Measurements from ENCODE around the gene TTC21B. TPM values are rescaled to one million over a fixed set of nuclear protein-coding genes. Genes with fewer than 3 reads are reported as not detected.
"Not testable (repeated sequence)": the region's sequence is repeated elsewhere in the genome, so short reads cannot be mapped to it uniquely, and the experiment has no call there.

TTC21B gene
- total RNA-seq (10 to 100 TPM; 32.8 to 34.3 TPM), polyA plus RNA-seq (1 to 10 TPM; 5.4 to 7.7 (median 7.1) TPM), total RNA-seq (57.7 to 95.9 (median 69.7) reads per million in 6 experiments)

DNA sequence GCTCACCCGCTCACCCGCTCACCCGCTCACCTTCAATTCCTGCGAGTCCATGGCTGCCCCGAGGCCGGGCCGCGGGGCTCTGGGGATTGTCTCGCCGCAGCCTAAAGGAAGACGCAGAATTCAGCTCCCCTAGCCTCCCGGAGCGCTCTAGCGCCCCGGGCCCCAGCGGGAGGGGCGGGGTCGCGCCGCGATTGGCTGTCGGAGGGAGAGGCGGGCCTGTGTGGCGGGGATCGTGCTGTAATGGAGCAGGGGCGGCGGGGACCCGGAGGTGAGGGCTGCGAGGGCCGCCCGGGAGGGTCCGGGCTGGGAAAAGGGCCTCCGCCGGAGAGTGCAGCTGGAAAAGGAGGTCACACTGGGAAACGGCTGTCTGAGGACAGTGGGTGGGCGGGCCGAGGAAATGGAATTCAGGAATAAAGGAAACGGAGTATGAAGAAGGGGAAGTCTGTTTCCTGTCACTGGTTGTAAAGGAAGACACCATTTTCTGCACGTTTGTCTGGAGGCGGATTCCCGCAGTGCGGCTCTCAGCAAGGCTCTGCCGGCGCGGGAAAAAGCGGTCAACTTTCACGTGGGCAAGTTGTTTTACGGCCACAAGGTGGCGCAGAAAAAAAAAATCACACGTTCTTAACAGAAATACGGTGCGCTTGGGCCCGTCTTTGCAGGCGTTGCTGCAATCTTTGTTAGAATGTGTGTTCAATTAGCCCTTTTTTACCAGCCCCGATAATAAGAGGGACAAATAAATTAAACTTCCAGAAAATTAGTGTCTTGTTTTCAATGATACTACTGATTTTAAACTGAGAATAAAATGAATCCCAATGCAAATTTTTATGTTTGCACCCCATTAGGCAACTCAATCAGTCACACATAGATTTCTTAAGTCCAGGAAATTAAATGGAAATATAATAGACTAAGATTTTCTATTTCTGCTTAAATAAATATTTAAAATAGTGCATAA, at the start of gene TTC21B:
TSS of gene TTC21B (minus strand) at position 122 of the 952 bp plus-strand sequence. CDS start at position 51, 71 bp downstream.
- peak; percentile 93 to 94 for ATAC-seq
- DNase-seq: peak; percentile 88 to 96 (median 94)
- H3K4me3 Mint-ChIP-seq: peak within 1 kb of the TSS in 5 of 10 donors; percentile 16 to 72 (median 45)
- peaks cover 0 to 7% (median 0%) of the 10 kb centered on the region in 3 donors for H3K36me3 Mint-ChIP-seq
- peaks cover 2 to 25% (median 19%) of the 10 kb centered on the region in 4 donors for H3K4me1 Mint-ChIP-seq
- no peaks in the 10 kb centered on the region for H3K9me3 Mint-ChIP-seq
- POLR2A ChIA-PET: interaction anchor here (0.7 to 1.2 kb wide), 3 partner anchors 9 to 174 kb away, joined by 3 to 6 read pairs (median 3); partner anchors contain the start of gene SCN1A
- peak within 1 kb of the TSS in 4 of 10 donors; percentile 67 to 80 (median 74) for H3K27ac Mint-ChIP-seq
- no peaks in the 10 kb centered on the region for H3K27me3 Mint-ChIP-seq

DNA sequence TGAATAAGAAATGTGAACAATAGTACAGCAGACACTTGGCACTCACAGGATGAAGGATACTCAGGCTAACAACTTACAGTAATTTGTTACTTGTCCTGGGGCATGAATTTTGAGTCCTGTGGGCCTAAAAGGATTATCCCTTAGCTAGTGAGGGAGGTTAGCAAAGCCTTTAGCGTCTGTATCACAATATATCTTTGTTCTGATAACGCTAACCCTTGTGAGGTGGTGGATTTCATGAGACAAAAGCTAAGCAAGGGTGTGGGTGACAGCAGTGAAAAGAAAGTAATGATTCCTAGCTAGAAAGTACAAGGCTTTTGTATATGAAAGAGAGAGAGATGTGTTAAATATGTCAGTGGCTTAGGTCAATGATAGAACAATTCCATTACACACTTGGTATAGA, 46.8 kb upstream of the TTC21B start:
- H3K9me3 Mint-ChIP-seq: no peaks in the 10 kb centered on the region
- H3K4me3 Mint-ChIP-seq: no peak overlapping the region
- DNase-seq (no peak), ATAC-seq (no peak)
- no peak overlapping the region for H3K27ac Mint-ChIP-seq
- no peaks in the 10 kb centered on the region for H3K4me1 Mint-ChIP-seq
- H3K27me3 Mint-ChIP-seq: peaks cover 5 to 20% (median 16%) of the 10 kb centered on the region in 5 donors
- H3K36me3 Mint-ChIP-seq: no peaks in the 10 kb centered on the region
- POLR2A ChIA-PET: no interaction called here

DNA sequence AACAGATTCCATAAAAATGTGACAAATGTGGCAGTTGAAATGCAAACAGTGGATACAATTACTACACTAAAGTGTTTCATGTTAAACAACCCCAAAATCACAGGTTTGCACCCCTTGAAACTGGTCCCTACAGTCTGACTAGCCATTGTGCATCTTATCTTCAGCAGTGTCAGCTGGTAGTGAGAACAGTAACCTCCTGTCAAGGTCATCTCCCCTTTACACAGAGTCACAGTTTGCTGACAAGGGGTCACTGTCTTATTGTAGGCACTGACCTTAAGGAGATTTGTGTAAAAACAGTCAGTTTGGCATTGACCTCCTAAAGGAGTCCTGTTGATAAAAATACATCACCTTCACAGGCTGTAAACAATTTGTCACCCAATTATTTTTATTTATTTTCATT, 37.3 kb upstream of the TTC21B start:
- POLR2A ChIA-PET: no interaction called here
- no peak for ATAC-seq
- H3K36me3 Mint-ChIP-seq: no peaks in the 10 kb centered on the region
- H3K4me1 Mint-ChIP-seq: no peaks in the 10 kb centered on the region
- no peak overlapping the region for H3K27ac Mint-ChIP-seq
- H3K27me3 Mint-ChIP-seq: peaks cover 0 to 17% (median 15%) of the 10 kb centered on the region in 5 donors
- peaks cover 0 to 1% (median 0%) of the 10 kb centered on the region in 9 donors for H3K9me3 Mint-ChIP-seq
- H3K4me3 Mint-ChIP-seq: no peak overlapping the region
- no peak for DNase-seq

DNA sequence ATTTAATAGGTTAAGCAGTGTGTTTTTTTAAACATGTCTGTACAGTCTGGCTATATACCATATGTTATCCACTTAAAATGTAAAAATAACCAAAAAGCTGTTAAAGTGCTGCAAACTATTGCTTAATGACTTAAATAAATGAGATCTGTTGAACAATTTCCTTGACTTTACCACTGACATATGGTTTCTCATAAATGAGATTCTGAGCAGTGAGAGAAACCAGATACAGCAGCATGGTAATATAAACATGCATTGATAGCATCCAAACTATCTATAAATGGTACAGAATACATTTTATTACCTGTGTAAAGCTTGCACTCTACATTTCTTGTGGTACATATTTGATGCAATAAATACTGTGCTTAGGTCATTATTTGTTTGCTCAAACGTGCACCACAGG, 36.3 kb upstream of the TTC21B start:
- POLR2A ChIA-PET: no interaction called here
- Mint-ChIP-seq H3K27me3 (peaks cover 3 to 23% (median 17%) of the 10 kb centered on the region in 5 donors), H3K27ac (no peak overlapping the region), H3K9me3 (peaks cover 0 to 1% (median 0%) of the 10 kb centered on the region in 9 donors), H3K4me1 (no peaks in the 10 kb centered on the region), H3K4me3 (no peak overlapping the region), H3K36me3 (no peaks in the 10 kb centered on the region)
- ATAC-seq (no peak), DNase-seq (no peak)

DNA sequence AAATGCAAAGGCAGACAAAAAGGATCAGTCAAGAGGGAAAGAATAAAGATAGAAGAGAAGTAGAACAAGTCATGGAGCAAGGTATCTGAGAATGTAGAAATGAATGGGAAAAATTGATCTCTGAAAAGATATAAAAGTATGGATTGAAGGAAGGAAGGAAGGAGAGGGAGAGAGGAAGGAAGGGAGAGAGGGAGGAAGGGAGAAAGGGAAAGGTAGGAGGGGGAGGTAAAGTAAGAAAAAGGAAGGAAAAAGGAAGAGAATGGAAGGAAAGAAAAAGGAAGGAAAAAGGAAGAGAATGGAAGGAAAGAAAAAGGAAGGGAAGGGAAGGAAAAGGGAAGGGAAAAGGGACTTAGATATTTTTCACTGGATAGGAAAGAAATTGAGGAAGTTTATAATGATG, 31.5 kb upstream of the TTC21B start:
- no peak for ATAC-seq
- Mint-ChIP-seq H3K36me3 (no peaks in the 10 kb centered on the region), H3K4me1 (no peaks in the 10 kb centered on the region), H3K27ac (no peak overlapping the region), H3K4me3 (no peak overlapping the region), H3K9me3 (no peaks in the 10 kb centered on the region), H3K27me3 (peaks cover 16 to 41% (median 26%) of the 10 kb centered on the region in 5 donors)
- no peak for DNase-seq
- POLR2A ChIA-PET: no interaction called here

DNA sequence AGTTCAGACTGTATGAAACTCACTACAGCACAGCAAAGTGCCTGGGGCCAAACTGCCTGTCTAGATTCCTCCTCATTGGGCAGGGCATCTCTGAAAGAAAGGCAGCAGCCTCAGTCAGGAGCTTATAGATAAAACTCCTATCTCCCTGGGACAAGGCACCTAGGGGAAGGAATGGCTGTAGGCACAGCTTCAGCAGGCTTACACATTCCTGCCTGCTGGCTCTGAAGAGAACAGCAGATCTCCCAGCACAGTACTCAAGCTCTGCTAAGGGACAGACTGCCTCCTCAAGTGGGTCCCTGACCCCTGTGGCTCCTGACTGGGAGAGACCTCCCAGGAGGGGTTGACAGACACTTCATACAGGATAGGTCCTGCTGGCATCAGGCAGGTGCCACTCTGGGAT, 18.6 kb upstream of the TTC21B start:
- H3K27ac Mint-ChIP-seq, DNase-seq, POLR2A ChIA-PET, H3K4me1 Mint-ChIP-seq, H3K36me3 Mint-ChIP-seq, H3K4me3 Mint-ChIP-seq, H3K9me3 Mint-ChIP-seq, ATAC-seq: not testable (repeated sequence)
- peaks cover 14 to 40% (median 26%) of the 10 kb centered on the region in 5 donors for H3K27me3 Mint-ChIP-seq

DNA sequence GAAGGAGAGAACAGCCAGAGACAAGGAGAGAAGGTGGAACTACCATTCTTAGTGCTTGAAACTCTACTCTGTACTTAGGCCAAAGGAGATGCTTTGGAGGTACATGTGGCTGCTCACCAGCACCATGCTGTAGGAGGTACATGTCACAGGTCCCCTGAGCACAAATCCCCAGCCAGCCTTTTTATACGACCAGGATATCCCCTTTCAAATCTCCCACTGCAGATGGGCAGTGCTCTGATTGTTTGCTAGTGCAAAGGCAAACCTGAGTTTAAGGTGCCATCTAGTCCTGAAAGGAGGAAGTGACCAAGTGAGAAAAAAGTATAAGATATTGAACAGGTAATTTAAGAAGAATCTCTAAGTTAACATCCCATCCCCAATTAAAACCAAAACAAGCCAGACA, 17.1 kb upstream of the TTC21B start:
- no peak for ATAC-seq
- Mint-ChIP-seq H3K9me3 (peaks cover 0 to under 1% (median 0%) of the 10 kb centered on the region in 9 donors), H3K4me1 (no peaks in the 10 kb centered on the region), H3K27ac (no peak overlapping the region), H3K27me3 (peaks cover 16 to 40% (median 24%) of the 10 kb centered on the region in 5 donors), H3K4me3 (no peak overlapping the region), H3K36me3 (peaks cover 0 to 5% (median 0%) of the 10 kb centered on the region in 3 donors)
- POLR2A ChIA-PET: no interaction called here
- DNase-seq: no peak

DNA sequence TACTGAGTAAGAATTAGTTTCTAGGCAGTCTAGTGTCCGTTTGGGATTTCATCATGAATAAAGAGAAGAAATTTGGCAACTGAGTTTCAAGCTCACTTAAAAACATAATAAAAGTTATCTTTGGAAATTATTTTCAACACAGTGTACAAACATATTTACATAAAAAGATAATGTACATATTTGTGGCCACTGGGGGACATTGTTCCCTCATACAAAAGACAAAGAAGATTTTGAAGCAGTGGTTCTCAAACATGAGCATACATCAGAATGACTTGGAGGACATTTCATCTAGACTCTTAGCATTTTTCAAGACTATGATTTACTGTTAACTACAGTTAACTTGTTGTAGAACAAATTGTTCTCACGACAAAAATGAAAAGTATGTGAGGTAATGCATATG, 15.7 kb upstream of the TTC21B start:
- ATAC-seq (no peak), DNase-seq (no peak)
- POLR2A ChIA-PET: no interaction called here
- Mint-ChIP-seq H3K4me1 (no peaks in the 10 kb centered on the region), H3K4me3 (no peak overlapping the region), H3K9me3 (no peaks in the 10 kb centered on the region), H3K27me3 (peaks cover 13 to 38% (median 22%) of the 10 kb centered on the region in 5 donors), H3K36me3 (peaks cover 0 to 5% (median 0%) of the 10 kb centered on the region in 3 donors), H3K27ac (no peak overlapping the region)

DNA sequence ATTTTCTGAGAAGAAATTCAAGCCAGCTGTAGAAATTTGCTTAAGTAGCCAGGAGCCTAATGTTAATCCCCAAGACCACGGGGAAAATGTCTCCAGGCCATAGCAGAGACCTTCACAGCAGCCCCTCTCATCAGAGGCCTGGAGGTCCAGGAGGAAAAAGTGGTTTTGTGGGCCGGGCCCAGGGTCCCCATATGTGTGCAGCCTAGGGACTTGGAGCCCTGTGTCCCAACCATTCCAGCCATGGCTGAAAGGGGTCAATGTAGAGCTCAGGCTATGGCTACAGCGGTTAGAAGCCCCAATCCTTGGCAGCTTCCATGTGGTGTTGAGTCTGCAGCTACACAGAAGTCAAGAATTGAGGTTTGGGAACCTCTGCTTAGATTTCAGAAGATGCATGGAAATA, 14.2 kb upstream of the TTC21B start:
- no peak overlapping the region for H3K27ac Mint-ChIP-seq
- H3K9me3 Mint-ChIP-seq: no peaks in the 10 kb centered on the region
- DNase-seq (no peak), ATAC-seq (no peak)
- H3K4me1 Mint-ChIP-seq: no peaks in the 10 kb centered on the region
- no peak overlapping the region for H3K4me3 Mint-ChIP-seq
- peaks cover 7 to 27% (median 12%) of the 10 kb centered on the region in 5 donors for H3K27me3 Mint-ChIP-seq
- peaks cover 0 to 5% (median 0%) of the 10 kb centered on the region in 3 donors for H3K36me3 Mint-ChIP-seq
- POLR2A ChIA-PET: no interaction called here

DNA sequence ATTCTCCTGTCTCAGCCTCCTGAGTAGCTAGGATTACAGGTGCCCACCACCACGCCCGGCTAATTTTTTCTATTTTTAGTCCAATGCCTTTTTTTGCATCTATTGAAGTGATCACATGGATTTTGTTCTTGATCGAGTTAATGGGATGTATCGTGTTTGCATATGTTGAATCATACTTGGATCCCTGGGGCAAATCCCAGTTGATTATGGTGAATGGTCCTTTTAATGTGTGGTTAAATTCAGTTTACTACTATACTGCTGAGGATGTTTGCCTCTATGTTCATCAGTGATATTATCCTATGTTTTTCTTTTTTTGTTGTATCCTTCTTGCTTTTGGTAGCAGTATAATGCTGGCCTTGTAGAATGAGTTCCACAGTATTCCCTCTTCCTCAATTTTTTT, 8.2 kb upstream of the TTC21B start:
- Mint-ChIP-seq H3K4me1 (no peaks in the 10 kb centered on the region), H3K9me3 (no peaks in the 10 kb centered on the region), H3K36me3 (no peaks in the 10 kb centered on the region), H3K27me3 (no peaks in the 10 kb centered on the region), H3K27ac (no peak overlapping the region), H3K4me3 (no peak overlapping the region)
- DNase-seq: no peak
- no peak for ATAC-seq
- POLR2A ChIA-PET: no interaction called here

DNA sequence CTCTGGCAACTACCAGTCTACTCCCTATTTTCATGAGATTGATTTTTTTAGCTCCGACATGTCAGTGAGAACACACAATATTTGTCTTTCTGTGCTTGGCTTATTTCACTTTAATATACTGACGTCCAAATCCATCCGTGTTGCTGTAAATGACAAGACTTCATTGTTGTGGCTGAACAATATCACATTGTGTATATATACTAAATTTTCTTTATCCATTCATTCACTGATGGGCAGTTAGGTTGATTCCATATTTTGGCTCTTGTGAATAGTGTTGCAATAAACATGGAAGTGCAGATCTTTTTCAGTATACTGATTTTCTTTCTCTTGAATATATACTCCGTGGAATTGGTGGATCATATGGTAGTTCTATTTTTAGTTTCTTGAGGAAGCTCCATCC, 5.8 kb upstream of the TTC21B start:
- DNase-seq: no peak
- H3K9me3 Mint-ChIP-seq: no peaks in the 10 kb centered on the region
- no peak overlapping the region for H3K4me3 Mint-ChIP-seq
- no peaks in the 10 kb centered on the region for H3K36me3 Mint-ChIP-seq
- H3K27ac Mint-ChIP-seq: no peak overlapping the region
- no peak for ATAC-seq
- peaks cover 2 to 21% (median 15%) of the 10 kb centered on the region in 4 donors for H3K4me1 Mint-ChIP-seq
- H3K27me3 Mint-ChIP-seq: no peaks in the 10 kb centered on the region
- POLR2A ChIA-PET: no interaction called here

DNA sequence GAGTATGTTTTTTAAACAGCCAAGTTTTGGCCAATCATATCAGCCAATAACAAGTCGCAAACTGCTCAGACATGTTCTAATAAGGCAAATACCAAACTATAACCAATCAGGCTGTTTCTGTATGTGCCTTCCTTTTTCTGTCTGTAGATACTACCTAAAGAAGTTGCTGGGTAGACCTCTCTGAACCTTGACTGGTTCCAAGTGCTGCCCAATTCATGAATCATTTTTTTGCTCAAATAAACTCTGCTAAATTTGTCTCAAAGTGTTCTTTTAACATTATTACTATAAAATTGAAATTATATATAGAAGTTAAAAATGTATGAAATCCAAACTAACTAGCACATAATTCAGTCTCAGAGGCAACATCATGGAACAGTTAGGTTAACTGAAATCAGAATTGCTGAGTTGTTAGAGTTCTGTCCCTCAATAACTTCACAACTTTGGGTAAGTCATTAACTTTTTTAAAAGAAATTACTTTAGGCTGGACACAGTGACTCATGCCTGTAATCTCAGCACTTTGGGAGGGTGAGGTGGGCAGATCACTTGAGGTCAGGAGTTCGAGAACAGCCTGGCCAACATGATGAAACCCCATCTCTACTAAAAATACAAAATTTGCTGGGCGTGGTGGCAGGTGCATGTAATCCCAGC, 4.9 kb upstream of the TTC21B start:
- POLR2A ChIA-PET: no interaction called here
- no peak for DNase-seq
- H3K27me3 Mint-ChIP-seq: no peaks in the 10 kb centered on the region
- H3K4me3 Mint-ChIP-seq: no peak overlapping the region
- no peaks in the 10 kb centered on the region for H3K36me3 Mint-ChIP-seq
- H3K9me3 Mint-ChIP-seq: no peaks in the 10 kb centered on the region
- ATAC-seq: no peak
- peaks cover 2 to 25% (median 17%) of the 10 kb centered on the region in 4 donors for H3K4me1 Mint-ChIP-seq
- no peak overlapping the region for H3K27ac Mint-ChIP-seq

Data from naive thymus-derived CD8-positive, alpha-beta T cell (primary cell).